Cardiac septum (tissue), 1 donor: Measurements from ENCODE around the gene ATP2B2. TPM values are rescaled to one million over a fixed set of nuclear protein-coding genes. Genes with fewer than 3 reads are reported as not detected.

Experiments used
- DNase-seq: peaks from one replicate; pipeline ENCODE4 v3.0.0-alpha.2; 2020; ENCODE audit warnings: low spot score
- intact Hi-C: fragments of 100-400 bp; cut with DNase I; formaldehyde crosslinking; loops from one replicate; pipeline ENCODE4 v1.14.0; 2022
- total RNA-seq: library from RNA; stranded (reverse); fragmentation: NEBNext Ultra II Directional; extraction: Animal tissue kit (Norgen Biotek cat#: 25700); gene quantifications from one replicate; pipeline ENCODE4 v1.2.1, GENCODE V29; 2021
- donor health status: DM: no; HTN: no; CAD: no.

ATP2B2 gene
- total RNA-seq, 1 donor from 2014 or later: 0.13 TPM

GRCh38 chr3:10417847-10418246 lies 87.5 kb downstream of the ATP2B2 start:
- no peak for DNase-seq
- intact Hi-C loops: no loop called here

- DNase-seq: no peak
- intact Hi-C loops: no loop called here
These were observed 88.6 kb downstream of the ATP2B2 start for GRCh38 chr3:10416730-10417300.

- no peak for DNase-seq
- intact Hi-C loops: no loop called here
These were observed 92.3 kb downstream of the ATP2B2 start for GRCh38 chr3:10413041-10413440.

GRCh38 chr3:10411598-10412332 lies 93.6 kb downstream of the ATP2B2 start:
- intact Hi-C loops: no loop called here
- DNase-seq: no peak

GRCh38 chr3:10410383-10411002 lies 94.9 kb downstream of the ATP2B2 start:
- no peak for DNase-seq
- intact Hi-C loops: no loop called here

- no peak for DNase-seq
- intact Hi-C loops: no loop called here
These were observed 96.7 kb downstream of the ATP2B2 start for GRCh38 chr3:10408680-10409079.

- no peak for DNase-seq
- intact Hi-C loops: no loop called here
These were observed 98.0 kb downstream of the ATP2B2 start for GRCh38 chr3:10407361-10407760.

GRCh38 chr3:10406414-10406813 lies 99.0 kb downstream of the ATP2B2 start:
- no peak for DNase-seq
- intact Hi-C loops: no loop called here

- intact Hi-C loops: no loop called here
- DNase-seq: no peak
These were observed 99.6 kb downstream of the ATP2B2 start for GRCh38 chr3:10405816-10406215.

GRCh38 chr3:10404876-10405275 lies 100.5 kb downstream of the ATP2B2 start:
- intact Hi-C loops: no loop called here

GRCh38 chr3:10404377-10404776 lies 101.0 kb downstream of the ATP2B2 start:
- intact Hi-C loops: no loop called here
- DNase-seq: no peak

More at GRCh38 chr3:10404876-10405275, 100.5 kb downstream of the ATP2B2 start:
- DNase-seq: no peak

- DNase-seq: no peak
- intact Hi-C loops: no loop called here
These were observed 103.2 kb downstream of the ATP2B2 start for GRCh38 chr3:10401990-10402761.

GRCh38 chr3:10400749-10401495 lies 104.5 kb downstream of the ATP2B2 start:
- DNase-seq: no peak
- intact Hi-C loops: no loop called here

- no peak for DNase-seq
- intact Hi-C loops: no loop called here
These were observed 105.2 kb downstream of the ATP2B2 start for GRCh38 chr3:10400050-10400748.

GRCh38 chr3:10399634-10400033 lies 105.8 kb downstream of the ATP2B2 start:
- no peak for DNase-seq

GRCh38 chr3:10398341-10398740 lies 107.0 kb downstream of the ATP2B2 start:
- DNase-seq: no peak
- intact Hi-C loops: no loop called here

More at GRCh38 chr3:10399634-10400033, 105.8 kb downstream of the ATP2B2 start:
- intact Hi-C loops: no loop called here

- DNase-seq: no peak
- intact Hi-C loops: no loop called here
These were observed 107.5 kb downstream of the ATP2B2 start for GRCh38 chr3:10397879-10398278.

- intact Hi-C loops: no loop called here
These were observed 108.5 kb downstream of the ATP2B2 start for GRCh38 chr3:10396931-10397330.

GRCh38 chr3:10396083-10396482 lies 109.3 kb downstream of the ATP2B2 start:
- intact Hi-C loops: no loop called here
- DNase-seq: no peak

More at GRCh38 chr3:10396931-10397330, 108.5 kb downstream of the ATP2B2 start:
- no peak for DNase-seq
